B cell (primary cell): ENCODE results near the gene SCN1B. TPM values are rescaled to one million over a fixed set of nuclear protein-coding genes. Genes with fewer than 3 reads are reported as not detected.
"Not testable (repeated sequence)": the region's sequence is repeated elsewhere in the genome, so short reads cannot be mapped to it uniquely, and the experiment has no call there.

Experiments used
- ATAC-seq: fragments of 200-7000 bp; cut with Tn5 transposase; one replicate; pipeline ENCODE4 v1.10.0; 2021; ENCODE audit warnings: low read depth, mild to moderate bottlenecking, moderate number of reproducible peaks, moderate library complexity
- CTCF ChIA-PET: fragments of 350-600 bp; sonication (Branson Sonifier 250); formaldehyde crosslinking; loops from one replicate; lab custom pipeline; 2021; ENCODE audit warnings: antibody characterized with exemption, inconsistent platforms; lab: Charles Lee
- POLR2A ChIA-PET: fragments of 350-600 bp; sonication (Branson Sonifier 250); formaldehyde crosslinking; loops from one replicate; lab custom pipeline; 2021; ENCODE audit warnings: antibody characterized with exemption; lab: Charles Lee
- DNase-seq: peaks from one replicate; pipeline ENCODE4 v3.0.0; 2013
- H2AFZ ChIP-seq: 2 replicates; pipeline ENCODE4 v1.6.1; 2012; ENCODE audit warnings: mild to moderate bottlenecking, low read depth, low read length; ENCODE audit not compliant: insufficient read depth, poor library complexity, severe bottlenecking
- H3K27ac ChIP-seq, 2 donors: 1 replicate in 1 of 2; 2 replicates in 1 of 2; pipeline ENCODE4 v1.5.1; 2012 to 2013; ENCODE audit warnings: low read length in 2 of 2, mild to moderate bottlenecking in 2 of 2, moderate library complexity in 1 of 2
- H3K27me3 ChIP-seq, 4 experiments: fragments of 200-600 bp in 1 of 4; sonication (generic) in 1 of 4; replicated peaks in 1 of 4; 1 replicate in 2 of 4; 2 replicates in 2 of 4; pipeline versions ENCODE4 v1.6.1 to v1.7.0; 2013 to 2016; ENCODE audit warnings: low read length in 3 of 4, mild to moderate bottlenecking in 2 of 4, mixed read lengths in 1 of 4, moderate library complexity in 1 of 4; ENCODE audit not compliant: insufficient read depth in 4 of 4, control insufficient read depth in 3 of 4; ENCODE audit errors: control extremely low read depth in 1 of 4
- H3K36me3 ChIP-seq, 2 experiments: replicated peaks in 1 of 2; 1 replicate in 1 of 2; 2 replicates in 1 of 2; pipeline versions ENCODE4 v1.6.1 to v1.7.1; 2013; ENCODE audit warnings: low read length in 1 of 2; ENCODE audit not compliant: insufficient read depth in 2 of 2, control insufficient read depth in 1 of 2; ENCODE audit errors: control extremely low read depth in 1 of 2, extremely low read depth in 1 of 2
- H3K4me1 ChIP-seq, 2 donors: fragments of 200-600 bp in 1 of 2; sonication (generic) in 1 of 2; 1 replicate in 1 of 2; 2 replicates in 1 of 2; pipeline versions ENCODE4 v1.5.1 to v1.6.1; 2013 to 2017; ENCODE audit warnings: low read length in 2 of 2; ENCODE audit not compliant: control insufficient read depth in 2 of 2, insufficient read depth in 2 of 2
- H3K4me2 ChIP-seq: replicated peaks from 2 replicates; pipeline ENCODE3; 2012; ENCODE audit warnings: mild to moderate bottlenecking, low read depth, low read length; ENCODE audit not compliant: poor library complexity, severe bottlenecking
- H3K4me3 ChIP-seq, 5 experiments: fragments of 200-600 bp in 1 of 5; sonication (generic) in 1 of 5; 1 replicate in 3 of 5; 2 replicates in 2 of 5; pipeline versions ENCODE4 v1.5.1 to v1.7.0; 2011 to 2016; ENCODE audit warnings: low read length in 4 of 5, mild to moderate bottlenecking in 4 of 5, low read depth in 2 of 5, control low read depth in 1 of 5, moderate library complexity in 1 of 5; ENCODE audit not compliant: insufficient read depth in 1 of 5; ENCODE audit errors: control extremely low read depth in 1 of 5, extremely low read depth in 1 of 5
- H3K79me2 ChIP-seq: fragments of 200-600 bp; sonication (generic); one replicate; pipeline ENCODE4 v1.6.0; 2016; ENCODE audit warnings: low read length; ENCODE audit not compliant: control insufficient read depth, insufficient read depth
- H3K9ac ChIP-seq: fragments of 200-600 bp; sonication (generic); 2 replicates; pipeline ENCODE4 v1.6.1; 2017; ENCODE audit warnings: mild to moderate bottlenecking, low read length, moderate library complexity
- H3K9me3 ChIP-seq, 3 donors: one replicate each; pipeline versions ENCODE4 v1.6.1 to v1.7.1; 2013; ENCODE audit warnings: low read length in 2 of 3; ENCODE audit not compliant: control insufficient read depth in 2 of 3, insufficient read depth in 1 of 3; ENCODE audit errors: control extremely low read depth in 1 of 3
- H4K20me1 ChIP-seq: 2 replicates; pipeline ENCODE4 v1.6.0; 2012; ENCODE audit warnings: mild to moderate bottlenecking, low read length; ENCODE audit not compliant: insufficient read depth, control insufficient read depth, poor library complexity, severe bottlenecking
- H3K27ac Mint-ChIP-seq: one replicate; pipeline ENCODE4 v1.8.0; 2021; ENCODE audit warnings: mixed read lengths
- H3K27me3 Mint-ChIP-seq: one replicate; pipeline ENCODE4 v1.8.0; 2021; ENCODE audit warnings: mixed read lengths
- H3K4me1 Mint-ChIP-seq: one replicate; pipeline ENCODE4 v1.8.0; 2021; ENCODE audit warnings: mixed read lengths
- H3K4me3 Mint-ChIP-seq: one replicate; pipeline ENCODE4 v1.8.0; 2021; ENCODE audit warnings: mixed read lengths
- H3K9me3 Mint-ChIP-seq: one replicate; pipeline ENCODE4 v1.8.0; 2022; ENCODE audit warnings: mixed read lengths; ENCODE audit not compliant: insufficient read depth
- EZH2 ChIP-seq: IDR thresholded peaks from 2 replicates; pipeline ENCODE4 v1.6.1; 2012; ENCODE audit warnings: borderline replicate concordance, low read depth, mild to moderate bottlenecking, moderate library complexity, low read length; ENCODE audit not compliant: insufficient read depth, poor library complexity, severe bottlenecking
- WGBS: methylation state at CpG from one replicate; pipeline ENCODE4 v1.1.5; 2013; ENCODE audit warnings: missing lambda C conversion rate; ENCODE audit not compliant: insufficient coverage; 5-methylcytosine and 5-hydroxymethylcytosine counted together
- intact Hi-C: fragments of 100-400 bp; cut with micrococcal nuclease; formaldehyde crosslinking; loops from one replicate; pipeline ENCODE4 v1.10.0; 2022
- polyA plus RNA-seq: library from polyadenylated mRNA; depleted of rRNA; stranded (reverse); fragments of >200 nt; gene quantifications from 2 replicates; pipeline ENCODE4 v1.2.3, GENCODE V29; 2012
- total RNA-seq, 2 donors: library from RNA; stranded (reverse); fragments of 120-200 nt in 1 of 2; gene quantifications; 1 replicate in 1 of 2; 2 replicates in 1 of 2; pipeline versions ENCODE4 v1.2.3 to v1.2.4, GENCODE V29; 2013 to 2022

SCN1B gene
- total and polyA plus RNA-seq, 2 donors (not counting 1 experiment from before 2014, with no cell fraction given): 0.52 to 0.72 TPM

- Histone ChIP-seq H2AFZ (peak overlapping the region; percentile 92), H3K4me1 (peaks cover 42 to 58% of the 10 kb centered on the region in 2 donors), H3K27ac (peak overlapping the region in 1 of 2 donors; percentile 8), H3K4me2 (peak overlapping the region; percentile 24), H3K79me2 (peaks cover 32% of the 10 kb centered on the region)
- POLR2A ChIA-PET, H3K9me3 ChIP-seq, H3K27me3 Mint-ChIP-seq, CTCF ChIA-PET, ATAC-seq, H3K9ac ChIP-seq, H4K20me1 ChIP-seq, H3K4me3 ChIP-seq, intact Hi-C loops, H3K27me3 ChIP-seq, H3K9me3 Mint-ChIP-seq, H3K36me3 ChIP-seq, DNase-seq: not testable (repeated sequence)
- no CpG with 5 or more reads among the region's 7 CpGs for WGBS
- peak overlapping the region; percentile 53 for H3K27ac Mint-ChIP-seq
- peaks cover 48% of the 10 kb centered on the region for H3K4me1 Mint-ChIP-seq
- peak overlapping the region; percentile 88 for H3K4me3 Mint-ChIP-seq
These were observed 32.0 kb upstream of the SCN1B start for GRCh38 chr19:34998224-34998623.

DNA sequence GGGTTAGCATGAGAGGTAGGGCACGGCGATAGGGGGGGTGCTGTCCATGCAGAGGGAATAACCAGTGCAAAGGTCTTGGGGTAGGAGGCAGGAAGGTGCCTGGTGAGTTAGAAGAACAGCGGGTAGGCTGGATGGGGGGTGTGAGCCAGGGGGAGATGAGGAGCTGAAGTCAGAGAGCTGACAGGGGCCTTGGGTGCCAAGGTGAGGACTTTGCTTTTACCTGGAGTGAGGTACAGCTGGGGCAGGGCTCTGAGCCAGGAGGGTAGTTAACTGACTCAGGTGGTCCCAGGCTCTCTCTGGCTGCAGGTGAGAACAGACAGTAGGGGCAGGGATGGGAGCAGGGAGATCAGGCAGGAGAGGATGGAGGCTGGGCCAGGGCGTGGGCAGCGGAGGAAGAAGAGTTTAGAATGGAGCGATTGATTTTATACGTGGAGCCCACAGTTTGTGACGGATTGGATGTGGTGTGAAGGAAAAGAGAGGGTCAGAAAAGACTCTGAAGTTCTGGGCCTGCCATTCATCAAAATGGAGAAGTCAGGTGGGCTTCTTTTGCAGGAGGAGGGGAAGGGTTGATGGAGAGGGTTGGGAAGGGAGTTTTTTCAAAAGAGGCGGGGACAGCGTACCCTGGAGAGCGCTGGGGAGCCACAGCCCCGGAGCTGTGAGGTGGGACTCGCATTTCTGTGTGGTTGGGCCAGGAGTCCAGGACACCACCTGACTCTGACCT lies 31.3 kb upstream of the SCN1B start:
- H2AFZ ChIP-seq: peak overlapping the region; percentile 92
- peaks cover 47 to 65% of the 10 kb centered on the region in 2 donors for H3K4me1 ChIP-seq
- peak overlapping the region; percentile 76 for H3K9ac ChIP-seq
- peak overlapping the region in 1 of 2 donors; percentile 84 for H3K27ac ChIP-seq
- intact Hi-C loops: no loop called here
- peak overlapping the region; percentile 88 for H3K4me3 Mint-ChIP-seq
- WGBS: 63% methylated on average over 13 of the region's 13 CpGs
- peak overlapping the region in 4 of 5 experiments; percentile 51 to 79 (median 71) for H3K4me3 ChIP-seq
- no peak for ATAC-seq
- H3K9me3 ChIP-seq: peaks cover 0 to 4% (median 0%) of the 10 kb centered on the region in 3 donors
- H3K4me1 Mint-ChIP-seq: peaks cover 54% of the 10 kb centered on the region
- H3K9me3 Mint-ChIP-seq: no peaks in the 10 kb centered on the region
- ChIA-PET CTCF (interaction anchor here (1.2 kb wide), 1 partner anchor 26 kb away, joined by 3 read pairs; no protein-coding TSS in a partner anchor), POLR2A (no interaction called here)
- H3K27ac Mint-ChIP-seq: peak overlapping the region; percentile 90
- no peaks in the 10 kb centered on the region for H3K27me3 ChIP-seq
- no peak for TF ChIP-seq EZH2
- peaks cover 0 to 3% of the 10 kb centered on the region in 2 experiments for H3K36me3 ChIP-seq
- H4K20me1 ChIP-seq: peaks cover 14% of the 10 kb centered on the region
- no peaks in the 10 kb centered on the region for H3K27me3 Mint-ChIP-seq
- peaks cover 40% of the 10 kb centered on the region for H3K79me2 ChIP-seq
- no peak for DNase-seq
- H3K4me2 ChIP-seq: peak overlapping the region; percentile 99
